Activated B cell treated with CpG ODN at 0.5 μM for 24 hours (primary cell): ENCODE measurements around the gene PPP1R27. TPM values are rescaled to one million over a fixed set of nuclear protein-coding genes. Genes with fewer than 3 reads are reported as not detected.

ENCODE experiments used
- ATAC-seq: fragments of 200-7000 bp; cut with Tn5 transposase; one replicate; pipeline ENCODE4 v1.10.0; 2021; ENCODE audit warnings: low read depth, mild to moderate bottlenecking, moderate library complexity
- CTCF ChIA-PET: fragments of 350-600 bp; sonication (Branson Sonifier 250); formaldehyde crosslinking; loops from one replicate; lab custom pipeline; 2021; ENCODE audit warnings: antibody characterized with exemption; lab: Charles Lee
- POLR2A ChIA-PET: fragments of 350-600 bp; sonication (Branson Sonifier 250); formaldehyde crosslinking; loops from one replicate; lab custom pipeline; 2021; ENCODE audit warnings: antibody characterized with exemption; lab: Charles Lee
- DNase-seq: peaks from one replicate; pipeline ENCODE4 v3.0.0; 2022
- H3K27ac Mint-ChIP-seq: one replicate; pipeline ENCODE4 v1.8.0; 2020; ENCODE audit warnings: mixed read lengths
- H3K27me3 Mint-ChIP-seq: one replicate; pipeline ENCODE4 v1.8.0; 2021; ENCODE audit warnings: mixed read lengths
- H3K36me3 Mint-ChIP-seq: one replicate; pipeline ENCODE4 v1.8.0; 2021; ENCODE audit warnings: low read depth, mixed read lengths
- H3K4me1 Mint-ChIP-seq: one replicate; pipeline ENCODE4 v1.8.0; 2021; ENCODE audit warnings: mixed read lengths
- H3K4me3 Mint-ChIP-seq: one replicate; pipeline ENCODE4 v1.8.0; 2020; ENCODE audit warnings: mild to moderate bottlenecking, mixed read lengths
- H3K9me3 Mint-ChIP-seq: one replicate; pipeline ENCODE4 v1.8.0; 2020; ENCODE audit warnings: mixed read lengths
- intact Hi-C: fragments of 100-400 bp; cut with micrococcal nuclease; formaldehyde crosslinking; loops from one replicate; pipeline ENCODE4 v1.15.1; 2024
- total RNA-seq: library from RNA; stranded (reverse); gene quantifications from 2 replicates; pipeline ENCODE4 v1.2.3, GENCODE V29; 2022
- TF ChIP-seq, protein P1 (sequence below): fragments of 200-600 bp; IDR thresholded peaks from one replicate; pipeline ENCODE4 v1.8.0; 2022; ENCODE audit warnings: antibody characterized with exemption, mild to moderate bottlenecking

PPP1R27 gene
- total RNA-seq, 1 donor from 2014 or later, result not detected

DNA sequence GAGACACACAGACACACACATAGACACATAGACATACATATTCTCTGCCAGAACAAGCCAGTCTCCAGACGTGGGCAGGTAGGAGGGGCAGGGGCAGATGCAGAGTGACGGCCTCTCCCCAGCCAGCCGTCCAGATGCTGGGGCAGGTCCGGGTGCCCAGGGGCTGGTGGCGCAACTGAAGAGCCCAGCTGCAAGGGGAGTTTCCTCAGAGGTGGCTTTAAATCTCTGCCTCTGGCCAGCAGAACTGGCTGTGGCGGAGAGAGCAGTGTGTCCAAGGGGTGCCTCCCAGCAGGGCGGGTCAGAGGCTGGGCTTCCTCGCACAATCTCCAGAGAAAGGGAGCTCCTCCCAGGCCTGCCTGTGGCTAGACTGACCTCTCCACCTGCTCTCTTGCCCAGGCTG lies 40.3 kb downstream of the PPP1R27 start:
- ATAC-seq, result no peak
- H3K27ac Mint-ChIP-seq, result no peak overlapping the region
- no peak for DNase-seq
- TF ChIP-seq, protein P1, sequence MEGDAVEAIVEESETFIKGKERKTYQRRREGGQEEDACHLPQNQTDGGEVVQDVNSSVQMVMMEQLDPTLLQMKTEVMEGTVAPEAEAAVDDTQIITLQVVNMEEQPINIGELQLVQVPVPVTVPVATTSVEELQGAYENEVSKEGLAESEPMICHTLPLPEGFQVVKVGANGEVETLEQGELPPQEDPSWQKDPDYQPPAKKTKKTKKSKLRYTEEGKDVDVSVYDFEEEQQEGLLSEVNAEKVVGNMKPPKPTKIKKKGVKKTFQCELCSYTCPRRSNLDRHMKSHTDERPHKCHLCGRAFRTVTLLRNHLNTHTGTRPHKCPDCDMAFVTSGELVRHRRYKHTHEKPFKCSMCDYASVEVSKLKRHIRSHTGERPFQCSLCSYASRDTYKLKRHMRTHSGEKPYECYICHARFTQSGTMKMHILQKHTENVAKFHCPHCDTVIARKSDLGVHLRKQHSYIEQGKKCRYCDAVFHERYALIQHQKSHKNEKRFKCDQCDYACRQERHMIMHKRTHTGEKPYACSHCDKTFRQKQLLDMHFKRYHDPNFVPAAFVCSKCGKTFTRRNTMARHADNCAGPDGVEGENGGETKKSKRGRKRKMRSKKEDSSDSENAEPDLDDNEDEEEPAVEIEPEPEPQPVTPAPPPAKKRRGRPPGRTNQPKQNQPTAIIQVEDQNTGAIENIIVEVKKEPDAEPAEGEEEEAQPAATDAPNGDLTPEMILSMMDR, result no peak
- intact Hi-C loops, result no loop called here
- no peaks in the 10 kb centered on the region for H3K9me3 Mint-ChIP-seq
- no peaks in the 10 kb centered on the region for H3K27me3 Mint-ChIP-seq
- ChIA-PET CTCF (no interaction called here), POLR2A (no interaction called here)
- no peaks in the 10 kb centered on the region for H3K36me3 Mint-ChIP-seq
- no peaks in the 10 kb centered on the region for H3K4me1 Mint-ChIP-seq
- H3K4me3 Mint-ChIP-seq, result no peak overlapping the region

DNA sequence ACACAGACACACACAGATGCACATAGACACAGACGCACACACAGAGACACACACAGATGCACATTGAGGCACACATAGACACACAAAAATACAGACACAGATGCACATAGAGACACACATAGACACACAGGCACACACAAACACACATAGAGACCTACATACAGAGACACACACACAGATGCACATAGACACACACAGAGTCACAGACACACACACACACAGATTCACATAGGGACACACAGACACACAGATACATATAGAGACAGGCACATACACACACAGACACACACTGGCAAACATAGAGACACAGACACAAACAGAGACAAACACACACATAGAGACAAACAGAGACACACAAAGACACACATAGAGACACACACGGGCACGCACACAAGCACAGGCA lies 40.8 kb downstream of the PPP1R27 start:
- no peaks in the 10 kb centered on the region for H3K36me3 Mint-ChIP-seq
- H3K27me3 Mint-ChIP-seq, result no peaks in the 10 kb centered on the region
- intact Hi-C loops, result no loop called here
- no peak overlapping the region for H3K27ac Mint-ChIP-seq
- TF ChIP-seq, protein P1, result no peak
- ChIA-PET CTCF (no interaction called here), POLR2A (no interaction called here)
- H3K4me3 Mint-ChIP-seq, result no peak overlapping the region
- DNase-seq, result no peak
- H3K4me1 Mint-ChIP-seq, result no peaks in the 10 kb centered on the region
- H3K9me3 Mint-ChIP-seq, result no peaks in the 10 kb centered on the region
- ATAC-seq, result no peak

DNA sequence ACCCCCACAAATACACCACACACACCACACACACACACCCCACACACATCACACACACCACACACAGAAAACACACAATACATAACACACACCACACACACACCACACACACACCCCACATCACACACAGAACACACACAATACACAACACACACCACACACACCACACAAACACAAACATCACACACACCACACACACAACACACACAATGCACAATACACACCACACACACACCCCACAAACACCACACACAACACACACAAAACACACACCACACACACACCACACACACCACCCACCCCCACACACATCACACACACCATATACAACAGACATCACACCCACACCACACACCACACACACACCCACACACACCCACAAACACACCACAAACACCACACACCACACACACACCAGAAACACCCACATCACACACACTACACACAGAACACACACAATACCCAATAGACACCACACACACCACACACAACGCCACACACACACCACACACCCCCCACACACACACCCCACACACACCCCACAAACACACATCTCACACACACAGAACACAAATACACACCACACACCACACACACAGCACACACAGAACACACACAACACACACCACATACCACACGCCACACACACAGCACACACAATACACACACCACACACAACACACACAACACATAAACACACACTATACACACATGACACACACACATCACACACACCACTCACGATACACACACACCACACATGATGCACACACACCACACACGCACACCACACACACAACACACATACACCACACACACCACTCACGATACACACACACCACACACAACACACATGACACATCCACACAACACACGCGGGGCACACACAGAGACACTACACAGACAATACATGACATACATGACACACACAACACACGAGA lies 41.9 kb downstream of the PPP1R27 start:
- intact Hi-C loops, result no loop called here
- no peak overlapping the region for H3K27ac Mint-ChIP-seq
- H3K4me1 Mint-ChIP-seq, result no peaks in the 10 kb centered on the region
- TF ChIP-seq, protein P1, result no peak
- no peaks in the 10 kb centered on the region for H3K27me3 Mint-ChIP-seq
- POLR2A ChIA-PET, result no interaction called here
- DNase-seq (no peak), ATAC-seq (no peak)
- H3K9me3 Mint-ChIP-seq, result no peaks in the 10 kb centered on the region
- no peak overlapping the region for H3K4me3 Mint-ChIP-seq
- no peaks in the 10 kb centered on the region for H3K36me3 Mint-ChIP-seq
- CTCF ChIA-PET, result no interaction called here

Other genes with a start within 250 kb of the PPP1R27 start
- 96.8 and 132 TPM in 2 replicates for gene NPLOC4, start 197.9 kb downstream of the PPP1R27 start, total RNA-seq
- 0.34 and 0.95 TPM in 2 replicates for gene TSPAN10, start 197.9 kb downstream of the PPP1R27 start, total RNA-seq
- gene PDE6G, start 178.5 kb downstream of the PPP1R27 start, total RNA-seq, result 0.42 and 1.2 TPM in 2 replicates
- 36.7 and 37.3 TPM in 2 replicates for gene OXLD1, start 168.4 kb downstream of the PPP1R27 start, total RNA-seq
- gene CCDC137, start 168.3 kb downstream of the PPP1R27 start, total RNA-seq, result 34.7 and 41.3 TPM in 2 replicates
- gene ARL16, start 151.3 kb downstream of the PPP1R27 start, total RNA-seq, result 30.7 and 33.3 TPM in 2 replicates
- gene HGS, start 151.0 kb downstream of the PPP1R27 start, total RNA-seq, result 132 and 151 TPM in 2 replicates
- 68.8 and 69.8 TPM in 2 replicates for gene MRPL12, start 131.7 kb downstream of the PPP1R27 start, total RNA-seq
- 6.1 and 6.4 TPM in 2 replicates for gene SLC25A10, start 122.8 kb downstream of the PPP1R27 start, total RNA-seq
- 0.20 TPM in 1 of 2 replicates, not detected in the other for gene GCGR, start 30.9 kb downstream of the PPP1R27 start, total RNA-seq
- 75.0 and 90.4 TPM in 2 replicates for gene MCRIP1, start 1.8 kb downstream of the PPP1R27 start, total RNA-seq
- gene P4HB, start 25.5 kb upstream of the PPP1R27 start, total RNA-seq, result 202 and 225 TPM in 2 replicates
- gene ARHGDIA, start 36.3 kb upstream of the PPP1R27 start, total RNA-seq, result 396 and 464 TPM in 2 replicates
- gene ALYREF, start 56.5 kb upstream of the PPP1R27 start, total RNA-seq, result 85.3 and 99.3 TPM in 2 replicates
- 64.2 and 83.8 TPM in 2 replicates for gene ANAPC11, start 56.7 kb upstream of the PPP1R27 start, total RNA-seq
- gene NPB, start 67.2 kb upstream of the PPP1R27 start, total RNA-seq, result 0.24 and 0.27 TPM in 2 replicates
- 40.3 and 44.1 TPM in 2 replicates for gene PCYT2, start 76.3 kb upstream of the PPP1R27 start, total RNA-seq
- 57.6 and 66.4 TPM in 2 replicates for gene SIRT7, start 83.1 kb upstream of the PPP1R27 start, total RNA-seq
- 27.9 and 30.7 TPM in 2 replicates for gene MAFG, start 92.7 kb upstream of the PPP1R27 start, total RNA-seq
- 28.5 and 37.2 TPM in 2 replicates for gene PYCR1, start 102.2 kb upstream of the PPP1R27 start, total RNA-seq
- gene MYADML2, start 112.2 kb upstream of the PPP1R27 start, total RNA-seq, result not detected in 2 replicates
- 0.22 TPM in 1 of 2 replicates, not detected in the other for gene NOTUM, start 126.1 kb upstream of the PPP1R27 start, total RNA-seq
- gene ASPSCR1, start 142.6 kb upstream of the PPP1R27 start, total RNA-seq, result 40.0 and 50.0 TPM in 2 replicates
- gene CENPX, start 187.8 kb upstream of the PPP1R27 start, total RNA-seq, result 37.4 and 41.7 TPM in 2 replicates
- 10.6 and 10.8 TPM in 2 replicates for gene LRRC45, start 188.3 kb upstream of the PPP1R27 start, total RNA-seq
- 0.49 TPM in 1 of 2 replicates, not detected in the other for gene RAC3, start 196.6 kb upstream of the PPP1R27 start, total RNA-seq
- 84.3 and 85.2 TPM in 2 replicates for gene DCXR, start 202.6 kb upstream of the PPP1R27 start, total RNA-seq
- 17.7 and 18.7 TPM in 2 replicates for gene RFNG, start 216.8 kb upstream of the PPP1R27 start, total RNA-seq
- 88.7 and 94.7 TPM in 2 replicates for gene GPS1, start 216.8 kb upstream of the PPP1R27 start, total RNA-seq
- 127 and 134 TPM in 2 replicates for gene DUS1L, start 230.8 kb upstream of the PPP1R27 start, total RNA-seq